ELR (cell line): Measurements from ENCODE around the gene TBXT.
A peak's percentile ranks its signal among the peaks of the same experiment; 100 is the strongest.

Experiments
- DNase-seq: peaks from one replicate; pipeline ENCODE4 v3.0.0-alpha.2; 2015; ENCODE audit warnings: low read depth

Gene TBXT

GRCh38 chr6:166112580-166112979, 55.1 kb downstream of the TBXT start:
- peak; percentile 69 for DNase-seq

DNA sequence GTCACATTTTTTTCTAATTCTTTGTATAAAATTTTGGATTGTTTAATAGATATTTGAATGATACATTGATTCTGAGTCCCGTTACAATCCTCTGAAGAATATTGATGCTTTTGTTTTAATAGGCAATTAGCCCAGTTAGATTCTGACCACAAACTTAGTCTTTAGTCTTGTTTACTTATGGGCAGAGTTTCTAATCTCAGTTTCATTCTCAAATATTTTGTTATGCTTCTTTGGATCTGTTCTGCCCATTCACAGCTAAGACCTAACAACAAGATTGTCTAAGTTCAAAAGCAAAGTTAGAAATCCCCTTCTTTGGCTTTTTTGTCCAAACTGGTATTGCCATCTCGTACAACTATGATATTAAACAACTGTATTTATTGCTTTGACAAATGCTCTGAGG, 58.0 kb downstream of the TBXT start:
- DNase-seq = no peak
